HFF-Myc (cell line): ENCODE data around the gene MPZL3.

Experiments
- DNase-seq: peaks from one replicate; pipeline ENCODE4 v3.0.0-alpha.2; 2011; ENCODE audit warnings: low read depth; ENCODE audit errors: extremely low read depth
- H3K4me3 ChIP-seq: replicated peaks from 2 replicates; pipeline ENCODE4 v1.5.1; 2011; ENCODE audit warnings: low read depth, mild to moderate bottlenecking, control low read depth, low read length
- TF ChIP-seq, protein P1 (sequence below): IDR thresholded peaks from 2 replicates; pipeline ENCODE4 v1.5.1; 2012; ENCODE audit warnings: mild to moderate bottlenecking, low read depth, low read length, control low read depth; ENCODE audit errors: missing control alignments

The MPZL3 gene

DNA sequence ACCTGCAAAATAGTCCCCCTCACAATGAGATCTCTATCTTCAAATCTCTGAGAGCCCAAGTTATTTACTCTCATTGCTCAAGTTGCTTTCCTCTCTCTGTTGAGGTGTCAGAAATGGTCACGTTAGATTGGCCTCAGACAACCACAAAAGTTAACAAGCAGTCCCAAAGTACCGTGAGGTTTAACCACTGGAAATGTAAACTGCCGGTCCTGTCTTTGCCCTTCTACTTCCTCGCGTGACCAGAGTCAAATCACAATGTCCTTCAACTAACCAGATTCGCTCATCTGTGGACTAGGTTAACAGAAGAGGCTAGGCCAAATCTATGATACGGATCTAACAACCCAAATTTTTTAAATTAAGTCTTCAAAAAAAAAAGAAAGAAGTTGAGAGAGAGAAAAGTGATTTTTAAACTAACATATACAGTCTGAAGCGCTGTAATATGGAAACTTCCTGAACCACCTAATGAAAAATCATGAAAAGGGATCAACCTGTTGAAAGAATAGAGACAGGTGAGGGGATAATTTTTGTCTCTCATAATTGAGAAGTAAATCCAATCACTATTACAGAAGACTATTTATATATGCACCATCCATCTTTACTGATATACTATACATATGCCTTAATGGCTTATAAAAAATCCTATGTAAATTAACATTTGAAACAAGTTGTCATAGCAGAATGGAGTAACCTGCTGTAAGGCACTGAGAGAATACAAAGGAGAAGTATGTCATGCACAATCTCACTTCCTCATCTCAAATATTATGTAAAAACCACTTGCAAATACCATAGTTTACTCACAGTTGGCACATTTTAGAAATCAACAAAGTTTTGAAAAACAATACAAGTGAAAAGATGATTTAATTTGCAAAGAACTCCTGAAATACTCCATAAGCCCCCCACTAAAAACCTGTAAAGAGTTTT, 24.0 kb downstream of the MPZL3 start:
- H3K4me3 ChIP-seq = no peak overlapping the region
- no peak for DNase-seq
- TF ChIP-seq, protein P1, sequence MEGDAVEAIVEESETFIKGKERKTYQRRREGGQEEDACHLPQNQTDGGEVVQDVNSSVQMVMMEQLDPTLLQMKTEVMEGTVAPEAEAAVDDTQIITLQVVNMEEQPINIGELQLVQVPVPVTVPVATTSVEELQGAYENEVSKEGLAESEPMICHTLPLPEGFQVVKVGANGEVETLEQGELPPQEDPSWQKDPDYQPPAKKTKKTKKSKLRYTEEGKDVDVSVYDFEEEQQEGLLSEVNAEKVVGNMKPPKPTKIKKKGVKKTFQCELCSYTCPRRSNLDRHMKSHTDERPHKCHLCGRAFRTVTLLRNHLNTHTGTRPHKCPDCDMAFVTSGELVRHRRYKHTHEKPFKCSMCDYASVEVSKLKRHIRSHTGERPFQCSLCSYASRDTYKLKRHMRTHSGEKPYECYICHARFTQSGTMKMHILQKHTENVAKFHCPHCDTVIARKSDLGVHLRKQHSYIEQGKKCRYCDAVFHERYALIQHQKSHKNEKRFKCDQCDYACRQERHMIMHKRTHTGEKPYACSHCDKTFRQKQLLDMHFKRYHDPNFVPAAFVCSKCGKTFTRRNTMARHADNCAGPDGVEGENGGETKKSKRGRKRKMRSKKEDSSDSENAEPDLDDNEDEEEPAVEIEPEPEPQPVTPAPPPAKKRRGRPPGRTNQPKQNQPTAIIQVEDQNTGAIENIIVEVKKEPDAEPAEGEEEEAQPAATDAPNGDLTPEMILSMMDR = no peak

DNA sequence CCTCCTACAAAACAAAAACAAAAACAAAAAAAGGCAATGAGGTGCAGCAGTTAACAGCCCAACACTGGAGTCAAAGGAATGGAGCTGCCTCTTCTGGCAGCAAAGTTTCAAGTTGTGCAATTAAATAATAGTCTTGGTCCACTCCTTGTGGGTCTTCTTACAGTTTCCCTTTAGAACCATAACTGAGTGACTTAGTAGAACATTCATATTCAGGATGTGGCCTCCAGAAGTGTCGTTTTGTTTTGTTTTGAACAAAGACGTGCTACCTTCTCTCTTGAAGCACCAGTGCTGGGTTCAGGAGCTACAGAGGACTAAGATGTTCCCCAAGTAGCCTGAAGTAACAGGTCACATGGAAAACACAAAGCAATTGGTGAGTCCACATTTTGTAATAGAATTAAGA, 25.4 kb downstream of the MPZL3 start:
- no peak overlapping the region for H3K4me3 ChIP-seq
- TF ChIP-seq, protein P1 = no peak
- DNase-seq = no peak

DNA sequence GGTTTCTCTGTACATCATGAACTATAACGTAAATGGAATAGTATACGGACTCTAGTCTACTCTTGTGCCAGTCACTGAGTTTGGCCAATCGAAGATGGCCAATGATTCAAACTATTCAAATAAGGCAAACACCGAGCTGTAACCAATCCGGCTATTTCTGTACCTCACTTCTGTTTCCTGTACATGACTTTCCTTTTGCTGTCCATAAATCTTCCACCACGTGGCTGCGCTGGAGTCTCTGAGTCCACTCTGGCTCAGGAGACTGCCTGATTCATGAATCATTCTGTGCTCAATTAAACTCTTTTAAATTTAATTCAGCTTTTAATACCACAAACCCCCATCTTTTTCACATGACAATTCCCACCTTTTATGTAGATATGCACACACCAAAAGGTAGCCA, 25.9 kb downstream of the MPZL3 start:
- DNase-seq = no peak
- TF ChIP-seq, protein P1 = no peak
- no peak overlapping the region for H3K4me3 ChIP-seq

DNA sequence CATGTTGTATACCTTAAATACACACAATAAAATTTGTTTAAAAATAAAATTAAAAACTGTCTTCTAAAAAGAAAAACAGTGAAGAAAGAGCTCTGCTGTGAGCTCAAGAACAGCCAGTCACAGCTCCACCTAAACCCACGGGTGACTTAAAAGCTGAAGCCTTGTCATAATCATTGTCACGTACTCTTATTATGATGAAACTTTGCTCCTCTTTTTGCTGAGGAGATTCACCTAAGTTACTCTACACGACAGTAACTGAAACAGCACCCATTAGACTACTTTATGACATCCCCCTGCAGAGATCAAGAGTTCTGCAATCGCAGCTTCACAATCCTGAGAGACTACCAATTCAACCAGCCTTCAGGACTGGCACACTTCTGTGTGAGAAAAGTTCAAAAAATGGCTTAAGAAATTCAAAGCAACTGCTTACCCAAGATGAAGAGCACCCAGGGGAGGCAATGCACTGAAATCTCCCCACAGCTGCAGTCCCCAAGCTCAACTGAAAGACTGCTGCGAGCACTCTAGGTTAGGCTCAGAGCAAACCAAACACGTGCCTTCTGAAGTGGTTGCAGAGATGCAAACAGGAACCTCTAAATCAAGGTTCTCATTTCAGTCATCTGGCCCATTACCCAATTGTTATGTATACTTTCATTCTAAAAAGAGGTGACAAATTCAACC, 27.5 kb downstream of the MPZL3 start, which contains the start of gene JAML:
TSS of gene JAML (minus strand) at position 501 of the 678 bp plus-strand sequence. CDS start 10,145 bp downstream, outside the sequence.
- TF ChIP-seq, protein P1 = no peak
- DNase-seq = no peak
- no peak within 1 kb of the TSS for H3K4me3 ChIP-seq

DNA sequence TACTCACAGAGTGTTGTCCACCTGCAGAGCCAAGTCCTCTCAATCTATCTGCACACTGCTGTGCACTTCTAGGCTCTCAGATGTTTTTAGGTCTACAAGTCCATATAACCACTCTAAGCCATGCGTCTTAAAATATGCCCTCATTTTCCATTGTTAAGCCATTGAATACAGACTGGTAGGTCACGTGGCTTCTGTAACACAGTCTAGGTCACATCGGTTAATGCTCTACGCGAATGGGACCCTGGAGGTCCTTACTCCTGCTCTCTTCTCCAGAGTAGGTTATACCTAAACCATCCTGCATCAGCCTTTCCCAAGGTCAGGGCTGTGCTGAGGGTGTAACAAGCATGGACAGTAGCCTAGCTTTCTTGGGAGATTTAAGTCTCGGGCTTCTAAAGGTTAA, 28.2 kb downstream of the MPZL3 start:
- TF ChIP-seq, protein P1 = no peak
- DNase-seq = no peak
- H3K4me3 ChIP-seq = no peak overlapping the region

DNA sequence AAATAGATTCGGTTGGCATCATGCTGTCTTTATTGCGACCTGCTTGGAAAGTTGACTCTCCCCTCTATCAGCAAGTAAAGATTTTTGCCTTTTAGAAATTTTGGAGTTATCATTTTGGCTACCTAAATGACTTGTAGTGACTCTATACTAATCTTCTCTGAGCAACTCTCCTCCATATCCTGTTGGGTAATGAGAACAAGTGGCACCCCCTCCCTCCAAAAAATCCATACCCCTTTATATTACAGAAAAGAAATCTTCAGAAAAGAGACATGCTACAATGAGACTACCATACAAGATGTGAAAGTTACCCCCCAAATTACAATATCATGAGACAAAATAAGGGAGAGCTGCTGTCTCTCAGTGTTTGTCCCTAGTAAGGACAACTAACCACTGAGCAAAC, 28.6 kb downstream of the MPZL3 start:
- DNase-seq = no peak
- TF ChIP-seq, protein P1 = no peak
- H3K4me3 ChIP-seq = no peak overlapping the region
